Vagina (tissue), 2 donors: ENCODE data around the gene EGFLAM.

Experiments used
- CTCF ChIP-seq, 3 experiments: fragments of 450-650 bp in 2 of 3; fragments of 200-600 bp in 1 of 3; sonication (generic) in 1 of 3; IDR thresholded peaks; one replicate each; pipeline ENCODE4 v1.5.1; 2017 to 2019; ENCODE audit warnings: antibody characterized with exemption in 3 of 3, mild to moderate bottlenecking in 2 of 3, moderate library complexity in 2 of 3
- POLR2A ChIP-seq, 2 donors: fragments of 450-650 bp; IDR thresholded peaks; one replicate each; pipeline ENCODE4 v1.6.1; 2017; ENCODE audit warnings: antibody characterized with exemption in 2 of 2, mild to moderate bottlenecking in 2 of 2, moderate library complexity in 2 of 2
- POLR2AphosphoS5 ChIP-seq, 2 donors: sonication (generic); formaldehyde crosslinking; IDR thresholded peaks; one replicate each; pipeline ENCODE4 v1.9.0; 2017; ENCODE audit warnings: antibody characterized with exemption in 2 of 2, mild to moderate bottlenecking in 2 of 2, low read depth in 1 of 2; ENCODE audit not compliant: insufficient read depth in 1 of 2

DNA sequence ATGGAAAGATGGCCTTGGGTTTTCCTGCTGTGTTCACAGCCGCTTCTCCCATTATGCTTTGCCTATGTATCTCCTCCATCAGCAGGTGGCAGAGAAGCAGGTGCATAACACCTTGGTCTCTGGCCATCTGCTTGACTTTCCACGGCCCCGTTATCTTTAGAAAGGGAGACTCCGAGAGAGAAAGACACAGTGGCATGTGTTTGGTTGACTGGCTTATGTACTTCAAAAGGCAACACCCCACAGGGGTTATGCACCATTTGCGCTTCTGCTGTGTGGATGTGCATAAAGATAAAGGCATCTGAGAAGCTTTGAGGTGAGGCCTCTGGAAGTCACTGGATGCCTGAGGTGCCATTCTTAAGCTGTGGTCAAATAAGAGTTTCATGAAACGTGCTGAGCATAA is 138.4 kb downstream of the EGFLAM start:
- TF ChIP-seq CTCF (IDR thresholded peaks at IDR 0.05) (no peak), POLR2AphosphoS5 (IDR thresholded peaks at IDR 0.05; ENCODE audit: insufficient read depth in 1 of 2, low read depth in 1 of 2) (no peak), POLR2A (IDR thresholded peaks at IDR 0.05) (no peak)
